ENCODE data around the gene DAPL1. TPM values are rescaled to one million over a fixed set of nuclear protein-coding genes. Genes with fewer than 3 reads are reported as not detected.

DAPL1 gene
- total and polyA plus RNA-seq, 10 of the 15 experiments (the other 5 are each of a cell fraction or from before 2014, with no cell fraction given), result not detected

DNA sequence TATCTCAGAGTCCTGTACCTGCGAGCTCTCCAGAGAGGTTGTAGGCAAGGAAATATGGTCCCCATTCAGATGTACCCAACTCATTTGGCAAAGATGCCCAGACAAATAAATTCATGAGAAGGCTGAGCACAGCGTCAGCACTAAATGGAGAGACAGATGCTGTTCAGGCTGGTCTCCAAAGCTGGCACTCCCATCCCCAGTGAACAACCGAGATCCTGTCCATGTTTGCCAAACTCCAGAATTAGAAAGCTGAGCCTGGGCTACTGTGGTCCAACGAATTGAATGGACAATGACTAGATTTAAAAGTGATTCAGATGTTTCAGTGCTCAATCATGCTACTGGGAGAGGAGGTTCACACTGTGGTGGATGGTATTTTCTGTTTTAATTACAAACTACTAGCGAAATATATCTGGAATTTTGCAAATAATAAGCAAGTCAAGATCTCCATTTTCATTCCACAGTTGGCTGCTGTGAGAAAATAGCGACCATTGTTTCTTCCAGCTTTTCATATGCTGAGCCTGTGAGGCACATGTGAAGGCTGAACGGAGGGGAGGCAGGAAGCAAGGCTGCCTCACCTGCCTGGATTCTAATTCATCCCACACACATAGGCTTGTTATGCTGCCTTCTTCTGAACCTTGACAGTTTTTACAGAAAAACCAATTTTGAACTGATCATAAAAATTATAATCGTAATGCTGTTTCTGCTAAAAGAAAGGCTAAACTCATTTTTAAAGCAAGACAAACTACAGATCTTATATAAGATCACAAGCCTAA lies 22.6 kb upstream of the DAPL1 start:
- ChIA-PET CTCF (interaction anchor here (1.0 kb wide), 1 partner anchor 18 kb away, joined by 4 read pairs; no protein-coding TSS in a partner anchor), RAD21 (ENCODE audit: unreplicated experiment) (no interaction called here), SMC1A (ENCODE audit: uncharacterized antibody, unreplicated experiment) (no interaction called here), POLR2A (no interaction called here)
- no peaks in the 10 kb centered on the region for H4K20me1 ChIP-seq (ENCODE audit: control insufficient read depth, insufficient read depth)
- no peaks in the 10 kb centered on the region for H3K4me1 ChIP-seq (ENCODE audit: control insufficient read depth, insufficient read depth, low read length)
- H3K27me3 ChIP-seq (replicated peaks in 1 of 2; ENCODE audit: control insufficient read depth in 2 of 2, insufficient read depth in 2 of 2, low read length in 1 of 2), result no peaks in the 10 kb centered on the region
- H3K9ac ChIP-seq (ENCODE audit: control insufficient read depth, insufficient read depth, low read length), result no peak overlapping the region
- WGBS (ENCODE audit: insufficient coverage, insufficient replicate concordance, low lambda C conversion rate, missing lambda C conversion rate), result 22% methylated on average over 8 of the region's 8 CpGs
- H3K27ac ChIP-seq (ENCODE audit: control insufficient read depth, insufficient read depth), result no peak overlapping the region
- H3K9me3 ChIP-seq (replicated peaks; ENCODE audit: control insufficient read depth, insufficient read depth, low read length), result no peaks in the 10 kb centered on the region
- H3K36me3 ChIP-seq (ENCODE audit: control insufficient read depth in 2 of 2, insufficient read depth in 2 of 2, low read length in 1 of 2), result no peaks in the 10 kb centered on the region
- FAIRE-seq (no peak), ATAC-seq (no peak), DNase-seq (ENCODE audit: low read depth, low spot score) (no peak)
- no peak overlapping the region for H2AFZ ChIP-seq (ENCODE audit: control insufficient read depth, low read depth, low read length)
- TF ChIP-seq EGR1 (IDR thresholded peaks at IDR 0.05; ENCODE audit: borderline replicate concordance in 1 of 2, low read depth in 2 of 2, low read length in 2 of 2), result no peak
- TF ChIP-seq SREBF2 (IDR thresholded peaks at IDR 0.05; ENCODE audit: low read length), result no peak
- no peak for TF ChIP-seq STAT1 (conservative IDR thresholded peaks at IDR 0.05)
- no peak for TF ChIP-seq CEBPB (IDR thresholded peaks at IDR 0.05; ENCODE audit: borderline replicate concordance in 1 of 2, low read depth in 2 of 2, low read length in 2 of 2)
- no peak for TF ChIP-seq SP1 (IDR thresholded peaks at IDR 0.05; ENCODE audit: low read depth, low read length)
- no peak for TF ChIP-seq TCF7 (IDR thresholded peaks at IDR 0.05; ENCODE audit: borderline replicate concordance)
- no peaks in the 10 kb centered on the region for H3K79me2 ChIP-seq (ENCODE audit: control insufficient read depth, insufficient read depth, low read length)
- no TSS peak for BruUV-seq (replicated peaks)
- no peak overlapping the region for H3K4me3 ChIP-seq
- no peak overlapping the region for H3K4me2 ChIP-seq (ENCODE audit: control insufficient read depth, insufficient read depth)
- intact Hi-C loops (cut with micrococcal nuclease; ENCODE audit: unreplicated experiment) (no loop called here), in situ Hi-C loops (cut with MboI) (loop anchor here (25.0 kb wide), 1 partner anchor 1485 kb away; no protein-coding TSS in a partner anchor)

DNA sequence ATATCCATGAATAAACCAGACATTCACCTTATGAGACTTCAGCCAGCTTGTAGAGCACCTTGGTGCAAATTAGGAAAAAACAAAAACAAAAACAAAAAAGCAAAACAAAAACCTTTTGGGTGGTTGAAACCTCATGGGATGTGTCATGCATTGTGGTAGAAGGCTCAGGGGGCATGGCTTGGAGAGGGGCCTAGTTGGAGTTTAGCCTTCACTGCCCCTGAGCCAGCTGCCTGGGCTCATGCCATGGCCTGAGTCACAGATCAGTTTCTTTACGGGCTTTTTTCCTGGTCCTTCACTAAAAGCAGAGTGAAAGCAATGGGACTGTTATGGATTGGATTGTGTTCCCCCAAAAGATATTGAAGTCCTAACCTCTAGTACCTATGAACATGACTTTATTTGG lies 22.0 kb upstream of the DAPL1 start:
- no TSS peak for BruUV-seq (replicated peaks)
- H3K4me1 ChIP-seq (ENCODE audit: control insufficient read depth, insufficient read depth, low read length), result no peaks in the 10 kb centered on the region
- H3K4me3 ChIP-seq, result no peak overlapping the region
- no peaks in the 10 kb centered on the region for H3K27me3 ChIP-seq (replicated peaks in 1 of 2; ENCODE audit: control insufficient read depth in 2 of 2, insufficient read depth in 2 of 2, low read length in 1 of 2)
- FAIRE-seq (no peak), ATAC-seq (no peak), DNase-seq (ENCODE audit: low read depth, low spot score) (no peak)
- ChIA-PET RAD21 (ENCODE audit: unreplicated experiment) (no interaction called here), CTCF (no interaction called here), SMC1A (ENCODE audit: uncharacterized antibody, unreplicated experiment) (no interaction called here), POLR2A (no interaction called here)
- in situ Hi-C loops (cut with MboI), result loop anchor here (25.0 kb wide), 1 partner anchor 1486 kb away; no protein-coding TSS in a partner anchor
- H4K20me1 ChIP-seq (ENCODE audit: control insufficient read depth, insufficient read depth), result no peaks in the 10 kb centered on the region
- 44% methylated on average over 1 of the region's 1 CpG for WGBS (ENCODE audit: insufficient coverage, insufficient replicate concordance, low lambda C conversion rate, missing lambda C conversion rate)
- H3K27ac ChIP-seq (ENCODE audit: control insufficient read depth, insufficient read depth), result no peak overlapping the region
- intact Hi-C loops (cut with micrococcal nuclease; ENCODE audit: unreplicated experiment), result no loop called here
- H3K4me2 ChIP-seq (ENCODE audit: control insufficient read depth, insufficient read depth), result no peak overlapping the region
- H3K79me2 ChIP-seq (ENCODE audit: control insufficient read depth, insufficient read depth, low read length), result no peaks in the 10 kb centered on the region
- H3K36me3 ChIP-seq (ENCODE audit: control insufficient read depth in 2 of 2, insufficient read depth in 2 of 2, low read length in 1 of 2), result no peaks in the 10 kb centered on the region
- no peak overlapping the region for H2AFZ ChIP-seq (ENCODE audit: control insufficient read depth, low read depth, low read length)
- H3K9ac ChIP-seq (ENCODE audit: control insufficient read depth, insufficient read depth, low read length), result no peak overlapping the region
- no peaks in the 10 kb centered on the region for H3K9me3 ChIP-seq (replicated peaks; ENCODE audit: control insufficient read depth, insufficient read depth, low read length)
- TF ChIP-seq POLR2AphosphoS2 (IDR thresholded peaks at IDR 0.05; ENCODE audit: low read depth, low read length) (no peak), SUZ12 (IDR thresholded peaks at IDR 0.05; ENCODE audit: unreplicated experiment) (no peak)
- TF ChIP-seq, protein P1, sequence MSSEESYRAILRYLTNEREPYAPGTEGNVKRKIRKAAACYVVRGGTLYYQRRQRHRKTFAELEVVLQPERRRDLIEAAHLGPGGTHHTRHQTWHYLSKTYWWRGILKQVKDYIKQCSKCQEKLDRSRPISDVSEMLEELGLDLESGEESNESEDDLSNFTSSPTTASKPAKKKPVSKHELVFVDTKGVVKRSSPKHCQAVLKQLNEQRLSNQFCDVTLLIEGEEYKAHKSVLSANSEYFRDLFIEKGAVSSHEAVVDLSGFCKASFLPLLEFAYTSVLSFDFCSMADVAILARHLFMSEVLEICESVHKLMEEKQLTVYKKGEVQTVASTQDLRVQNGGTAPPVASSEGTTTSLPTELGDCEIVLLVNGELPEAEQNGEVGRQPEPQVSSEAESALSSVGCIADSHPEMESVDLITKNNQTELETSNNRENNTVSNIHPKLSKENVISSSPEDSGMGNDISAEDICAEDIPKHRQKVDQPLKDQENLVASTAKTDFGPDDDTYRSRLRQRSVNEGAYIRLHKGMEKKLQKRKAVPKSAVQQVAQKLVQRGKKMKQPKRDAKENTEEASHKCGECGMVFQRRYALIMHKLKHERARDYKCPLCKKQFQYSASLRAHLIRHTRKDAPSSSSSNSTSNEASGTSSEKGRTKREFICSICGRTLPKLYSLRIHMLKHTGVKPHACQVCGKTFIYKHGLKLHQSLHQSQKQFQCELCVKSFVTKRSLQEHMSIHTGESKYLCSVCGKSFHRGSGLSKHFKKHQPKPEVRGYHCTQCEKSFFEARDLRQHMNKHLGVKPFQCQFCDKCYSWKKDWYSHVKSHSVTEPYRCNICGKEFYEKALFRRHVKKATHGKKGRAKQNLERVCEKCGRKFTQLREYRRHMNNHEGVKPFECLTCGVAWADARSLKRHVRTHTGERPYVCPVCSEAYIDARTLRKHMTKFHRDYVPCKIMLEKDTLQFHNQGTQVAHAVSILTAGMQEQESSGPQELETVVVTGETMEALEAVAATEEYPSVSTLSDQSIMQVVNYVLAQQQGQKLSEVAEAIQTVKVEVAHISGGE (CRISPR knock-in tag; IDR thresholded peaks at IDR 0.05), result no peak
- TF ChIP-seq, protein P2, sequence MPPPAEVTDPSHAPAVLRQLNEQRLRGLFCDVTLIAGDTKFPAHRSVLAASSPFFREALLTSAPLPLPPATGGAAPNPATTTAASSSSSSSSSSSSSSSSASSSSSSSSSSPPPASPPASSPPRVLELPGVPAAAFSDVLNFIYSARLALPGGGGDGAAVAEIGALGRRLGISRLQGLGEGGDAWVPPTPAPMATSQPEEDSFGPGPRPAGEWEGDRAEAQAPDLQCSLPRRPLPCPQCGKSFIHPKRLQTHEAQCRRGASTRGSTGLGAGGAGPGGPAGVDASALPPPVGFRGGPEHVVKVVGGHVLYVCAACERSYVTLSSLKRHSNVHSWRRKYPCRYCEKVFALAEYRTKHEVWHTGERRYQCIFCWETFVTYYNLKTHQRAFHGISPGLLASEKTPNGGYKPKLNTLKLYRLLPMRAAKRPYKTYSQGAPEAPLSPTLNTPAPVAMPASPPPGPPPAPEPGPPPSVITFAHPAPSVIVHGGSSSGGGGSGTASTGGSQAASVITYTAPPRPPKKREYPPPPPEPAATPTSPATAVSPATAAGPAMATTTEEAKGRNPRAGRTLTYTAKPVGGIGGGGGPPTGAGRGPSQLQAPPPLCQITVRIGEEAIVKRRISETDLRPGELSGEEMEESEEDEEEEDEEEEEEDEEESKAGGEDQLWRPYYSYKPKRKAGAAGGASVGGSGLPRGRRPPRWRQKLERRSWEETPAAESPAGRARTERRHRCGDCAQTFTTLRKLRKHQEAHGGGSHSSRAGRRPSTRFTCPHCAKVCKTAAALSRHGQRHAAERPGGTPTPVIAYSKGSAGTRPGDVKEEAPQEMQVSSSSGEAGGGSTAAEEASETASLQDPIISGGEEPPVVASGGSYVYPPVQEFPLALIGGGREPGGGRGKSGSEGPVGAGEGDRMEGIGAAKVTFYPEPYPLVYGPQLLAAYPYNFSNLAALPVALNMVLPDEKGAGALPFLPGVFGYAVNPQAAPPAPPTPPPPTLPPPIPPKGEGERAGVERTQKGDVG (CRISPR knock-in tag; IDR thresholded peaks at IDR 0.05), result no peak

All from GM12878 (cell line).